Activated CD4-positive, alpha-beta T cell treated with anti-CD3 and anti-CD28 coated beads, Interleukin-2, amount 10 ng/mL, durations not matched to agents 24 days and 14 days (primary cell): ENCODE measurements around the gene TRAP1. TPM values are rescaled to one million over a fixed set of nuclear protein-coding genes. Genes with fewer than 3 reads are reported as not detected.
A peak's percentile ranks its signal among the peaks of the same experiment; 100 is the strongest.
"Not testable (repeated sequence)": the region's sequence is repeated elsewhere in the genome, so short reads cannot be mapped to it uniquely, and the experiment has no call there.

Source experiments
- DNase-seq: peaks from one replicate; pipeline ENCODE4 v3.0.0; 2022
- H3K27ac Mint-ChIP-seq: one replicate; pipeline ENCODE4 v1.8.0; 2022; ENCODE audit warnings: mild to moderate bottlenecking, mixed read lengths
- H3K27me3 Mint-ChIP-seq: one replicate; pipeline ENCODE4 v1.8.0; 2022; ENCODE audit warnings: mixed read lengths
- H3K36me3 Mint-ChIP-seq: one replicate; pipeline ENCODE4 v1.8.0; 2022; ENCODE audit warnings: low read depth, mild to moderate bottlenecking, mixed read lengths
- H3K4me1 Mint-ChIP-seq: one replicate; pipeline ENCODE4 v1.8.0; 2021; ENCODE audit warnings: mixed read lengths
- H3K4me3 Mint-ChIP-seq: one replicate; pipeline ENCODE4 v1.8.0; 2022; ENCODE audit warnings: mild to moderate bottlenecking, moderate library complexity, mixed read lengths
- H3K9me3 Mint-ChIP-seq: one replicate; pipeline ENCODE4 v1.8.0; 2021; ENCODE audit warnings: mixed read lengths
- intact Hi-C: fragments of 100-400 bp; cut with micrococcal nuclease; formaldehyde crosslinking; loops from one replicate; pipeline ENCODE4 v1.15.1; 2023
- total RNA-seq: library from RNA; stranded (reverse); gene quantifications from 2 replicates; pipeline ENCODE4 v1.2.3, GENCODE V29; 2022

TRAP1 gene
- total RNA-seq, 1 donor from 2014 or later, result 421 TPM

DNA sequence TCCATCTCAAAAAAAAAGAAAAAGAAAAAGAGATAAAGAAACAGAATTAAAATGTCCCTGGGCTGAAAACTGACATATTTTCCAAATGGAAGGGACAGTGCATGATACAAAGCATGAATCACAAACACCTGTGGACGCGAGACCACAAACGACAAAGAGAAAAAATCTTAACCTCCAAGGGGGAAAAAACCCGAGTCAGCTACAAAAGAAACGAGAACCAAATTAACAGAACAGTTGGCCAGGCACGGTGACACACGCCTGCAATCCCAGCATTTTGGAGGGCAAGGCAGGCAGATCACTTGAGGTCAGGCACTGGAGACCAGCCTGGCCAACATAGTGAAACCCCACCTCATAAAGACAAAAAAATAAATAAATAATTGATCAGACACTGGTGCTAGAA is 1.9 kb downstream of the TRAP1 start:
- H3K27ac Mint-ChIP-seq, result no peak overlapping the region
- intact Hi-C loops, result no loop called here
- H3K9me3 Mint-ChIP-seq, result no peaks in the 10 kb centered on the region
- peaks cover 37% of the 10 kb centered on the region for H3K36me3 Mint-ChIP-seq
- peaks cover 37% of the 10 kb centered on the region for H3K4me1 Mint-ChIP-seq
- DNase-seq, result no peak
- H3K4me3 Mint-ChIP-seq, result peak overlapping the region; percentile 65
- H3K27me3 Mint-ChIP-seq, result no peaks in the 10 kb centered on the region

DNA sequence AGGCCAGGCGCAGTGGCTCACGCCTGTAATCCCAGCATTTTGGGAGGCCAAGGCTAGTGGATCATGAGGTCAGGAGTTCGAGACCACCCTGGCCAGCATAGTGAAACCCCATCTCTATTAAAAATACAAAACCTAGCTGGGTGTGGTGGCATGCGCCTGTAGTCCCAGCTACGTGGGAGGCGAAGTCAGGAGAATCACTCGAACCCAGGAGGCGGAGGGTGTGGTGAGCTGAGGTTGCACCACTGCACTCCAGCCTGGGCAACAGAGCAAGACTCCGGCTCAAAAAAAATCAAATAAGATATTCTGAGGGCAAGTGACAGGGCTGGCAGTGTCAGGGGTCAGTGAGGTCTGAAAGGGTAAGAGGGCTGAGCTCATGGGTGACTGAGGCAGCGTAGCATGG is 2.9 kb downstream of the TRAP1 start:
- DNase-seq, intact Hi-C loops, H3K27ac Mint-ChIP-seq, H3K27me3 Mint-ChIP-seq, H3K9me3 Mint-ChIP-seq, H3K4me3 Mint-ChIP-seq: not testable (repeated sequence)
- Mint-ChIP-seq H3K36me3 (peaks cover 44% of the 10 kb centered on the region), H3K4me1 (peaks cover 37% of the 10 kb centered on the region)

DNA sequence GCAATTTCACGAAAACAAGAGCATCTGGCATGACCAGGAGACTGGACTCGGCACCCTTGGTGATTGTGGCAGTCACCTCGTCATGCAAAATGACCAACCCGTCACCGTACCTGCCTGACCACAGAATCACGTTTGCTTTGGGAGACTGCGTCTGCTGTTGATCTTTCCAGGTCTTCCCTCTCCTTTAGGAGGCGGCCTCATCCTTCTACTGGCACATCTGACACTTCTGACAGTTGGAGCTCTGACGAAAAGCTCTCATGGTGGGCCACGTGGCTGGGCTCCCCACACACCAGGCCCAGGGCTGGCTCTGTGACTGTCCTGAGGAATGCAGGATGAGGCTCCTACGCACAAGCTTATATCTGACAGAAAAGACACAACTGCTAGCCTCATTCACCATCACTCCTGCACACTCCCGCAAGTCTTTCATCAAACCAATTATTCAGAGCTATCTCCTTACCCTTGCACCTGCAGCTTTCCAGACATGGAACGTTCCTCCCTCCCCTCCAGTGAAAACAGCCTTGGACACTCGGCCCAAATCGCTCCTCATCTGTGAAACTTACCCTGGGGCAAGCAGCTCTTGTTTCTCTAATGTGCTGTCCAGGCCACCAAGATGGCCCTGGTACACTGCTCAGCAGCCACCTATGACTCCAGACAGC is 3.6 kb downstream of the TRAP1 start:
- no peaks in the 10 kb centered on the region for H3K9me3 Mint-ChIP-seq
- no peak for DNase-seq
- H3K4me3 Mint-ChIP-seq, result no peak overlapping the region
- no peaks in the 10 kb centered on the region for H3K27me3 Mint-ChIP-seq
- intact Hi-C loops, result no loop called here
- H3K4me1 Mint-ChIP-seq, result peaks cover 37% of the 10 kb centered on the region
- peaks cover 44% of the 10 kb centered on the region for H3K36me3 Mint-ChIP-seq
- peak overlapping the region; percentile 36 for H3K27ac Mint-ChIP-seq

- H3K9me3 Mint-ChIP-seq, result no peaks in the 10 kb centered on the region
- no peak overlapping the region for H3K4me3 Mint-ChIP-seq
- H3K36me3 Mint-ChIP-seq, result peaks cover 44% of the 10 kb centered on the region
- peaks cover 31% of the 10 kb centered on the region for H3K4me1 Mint-ChIP-seq
- H3K27me3 Mint-ChIP-seq, result no peaks in the 10 kb centered on the region
- intact Hi-C loops, result no loop called here
- no peak for DNase-seq
- H3K27ac Mint-ChIP-seq, result no peak overlapping the region
These were observed 4.4 kb downstream of the TRAP1 start for GRCh38 chr16:3712861-3713372.

DNA sequence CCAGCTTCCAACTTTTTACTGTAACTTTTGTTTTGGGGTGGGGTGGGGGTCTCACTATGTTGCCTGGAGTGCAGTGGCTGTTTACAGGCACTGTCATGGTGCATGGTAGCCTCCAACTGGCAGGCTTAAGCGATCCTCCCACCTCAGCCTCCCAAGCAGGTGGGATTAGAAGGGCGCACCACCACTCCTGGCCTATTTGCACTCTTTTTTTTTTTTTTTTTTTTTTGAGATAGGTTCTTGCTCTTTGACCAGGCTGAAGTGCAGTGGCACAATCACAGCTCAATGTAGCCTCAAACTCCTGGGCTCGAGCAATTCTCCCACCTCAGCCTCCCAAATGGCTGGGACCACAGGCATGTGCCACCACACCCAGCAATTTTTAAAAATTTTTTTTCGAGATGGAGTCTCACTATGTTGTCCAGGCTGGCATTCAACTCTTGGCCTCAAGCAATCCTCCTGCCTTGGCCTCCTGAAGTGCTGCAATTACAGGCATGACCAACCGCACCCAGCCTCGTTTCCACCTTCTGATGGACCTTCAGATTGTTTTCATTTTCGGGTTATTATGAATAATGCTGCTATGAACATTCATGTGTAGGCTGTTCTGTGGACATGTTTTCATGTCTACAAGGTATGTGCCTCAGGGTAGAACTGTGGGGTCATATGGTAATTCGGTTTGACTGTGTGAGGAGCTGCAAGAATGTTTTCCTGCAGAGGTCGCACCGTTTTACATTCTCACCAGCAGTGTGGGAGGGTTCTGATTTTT is 10.9 kb downstream of the TRAP1 start:
- H3K4me3 Mint-ChIP-seq, result no peak overlapping the region
- no peak overlapping the region for H3K27ac Mint-ChIP-seq
- DNase-seq, result no peak
- intact Hi-C loops, result no loop called here
- H3K36me3 Mint-ChIP-seq, result peaks cover 25% of the 10 kb centered on the region
- peaks cover 3% of the 10 kb centered on the region for H3K4me1 Mint-ChIP-seq
- no peaks in the 10 kb centered on the region for H3K9me3 Mint-ChIP-seq
- H3K27me3 Mint-ChIP-seq, result no peaks in the 10 kb centered on the region

- DNase-seq, result no peak
- H3K9me3 Mint-ChIP-seq, result no peaks in the 10 kb centered on the region
- peaks cover 23% of the 10 kb centered on the region for H3K36me3 Mint-ChIP-seq
- H3K27ac Mint-ChIP-seq, result no peak overlapping the region
- no peak overlapping the region for H3K4me3 Mint-ChIP-seq
- no peaks in the 10 kb centered on the region for H3K27me3 Mint-ChIP-seq
- intact Hi-C loops, result no loop called here
- H3K4me1 Mint-ChIP-seq, result peaks cover 7% of the 10 kb centered on the region
These were observed 15.2 kb downstream of the TRAP1 start for GRCh38 chr16:3702082-3702481.

GRCh38 chr16:3701531-3701930 is 15.8 kb downstream of the TRAP1 start:
- Mint-ChIP-seq H3K9me3 (no peaks in the 10 kb centered on the region), H3K27ac (no peak overlapping the region), H3K4me1 (peaks cover 10% of the 10 kb centered on the region), H3K27me3 (no peaks in the 10 kb centered on the region), H3K4me3 (no peak overlapping the region), H3K36me3 (peaks cover 21% of the 10 kb centered on the region)
- DNase-seq, result no peak
- intact Hi-C loops, result no loop called here

DNA sequence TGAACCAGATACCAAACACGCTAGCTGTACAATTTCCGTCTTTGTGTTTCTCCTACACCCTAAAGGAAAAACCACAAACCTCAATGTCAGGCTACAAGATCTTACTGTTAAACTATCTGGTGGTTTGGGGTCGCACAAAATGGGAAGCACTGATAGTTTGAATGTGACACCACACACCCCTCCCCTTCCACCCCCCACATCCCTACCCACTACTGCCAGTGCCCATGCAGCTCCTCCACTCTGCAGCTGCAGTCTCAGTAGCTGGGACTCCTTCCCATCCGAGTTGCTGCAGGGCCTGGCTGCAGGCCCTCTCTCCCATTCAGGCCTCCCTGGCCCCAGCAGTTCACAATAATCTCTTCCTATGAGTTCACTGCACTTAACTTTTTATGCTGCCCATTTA is 18.4 kb downstream of the TRAP1 start:
- intact Hi-C loops, result no loop called here
- peaks cover 30% of the 10 kb centered on the region for H3K36me3 Mint-ChIP-seq
- no peaks in the 10 kb centered on the region for H3K9me3 Mint-ChIP-seq
- H3K27me3 Mint-ChIP-seq, result no peaks in the 10 kb centered on the region
- peaks cover 11% of the 10 kb centered on the region for H3K4me1 Mint-ChIP-seq
- no peak for DNase-seq
- no peak overlapping the region for H3K27ac Mint-ChIP-seq
- H3K4me3 Mint-ChIP-seq, result no peak overlapping the region

- no peak for DNase-seq
- H3K36me3 Mint-ChIP-seq, result peaks cover 22% of the 10 kb centered on the region
- intact Hi-C loops, result no loop called here
These were observed 20.7 kb downstream of the TRAP1 start for GRCh38 chr16:3696425-3697218.

DNA sequence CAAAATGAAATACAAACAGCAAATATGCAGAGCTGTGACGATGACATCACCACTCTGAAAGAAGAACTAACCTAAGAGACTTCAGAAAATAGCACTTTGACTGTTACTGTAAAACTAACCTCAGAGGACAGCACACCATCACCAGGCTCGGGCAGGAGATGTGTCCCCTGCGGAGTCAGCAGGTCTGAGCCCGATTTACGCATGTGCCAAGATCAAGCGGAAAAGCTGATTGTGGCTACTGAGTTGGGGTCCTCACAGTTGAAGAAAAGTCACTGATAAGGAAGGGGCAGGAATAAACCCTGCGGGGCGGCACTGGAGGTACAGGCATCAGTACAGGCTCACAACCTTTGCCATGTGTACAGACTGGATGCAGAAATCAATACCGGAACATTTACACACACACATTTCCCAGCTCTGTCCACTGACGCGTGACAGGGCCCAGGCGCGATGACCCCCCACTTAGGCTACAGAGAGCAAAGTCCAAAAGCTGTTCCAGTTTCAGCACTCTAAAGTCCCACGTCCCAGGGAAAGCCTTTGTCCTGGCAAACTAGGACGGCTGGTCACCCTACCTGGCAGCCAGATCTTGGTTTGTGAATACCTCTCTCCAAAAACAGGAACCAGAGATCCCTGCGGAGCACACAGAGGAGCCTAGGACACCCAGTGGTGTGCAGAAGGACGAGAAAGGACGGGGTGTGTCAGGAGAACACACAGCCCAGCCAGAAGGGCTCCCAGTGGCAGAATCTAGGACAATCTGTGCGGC is 21.5 kb downstream of the TRAP1 start:
- Mint-ChIP-seq H3K36me3 (peaks cover 20% of the 10 kb centered on the region), H3K27ac (no peak overlapping the region)

More at GRCh38 chr16:3696425-3697218, 20.7 kb downstream of the TRAP1 start:
- Mint-ChIP-seq H3K9me3 (no peaks in the 10 kb centered on the region), H3K27me3 (no peaks in the 10 kb centered on the region), H3K27ac (no peak overlapping the region), H3K4me3 (no peak overlapping the region), H3K4me1 (peaks cover 11% of the 10 kb centered on the region)

GRCh38 chr16:3694051-3694450 is 23.3 kb downstream of the TRAP1 start:
- H3K4me3 Mint-ChIP-seq, result no peak overlapping the region
- intact Hi-C loops, result no loop called here
- no peaks in the 10 kb centered on the region for H3K9me3 Mint-ChIP-seq
- DNase-seq, result no peak
- no peaks in the 10 kb centered on the region for H3K27me3 Mint-ChIP-seq
- no peak overlapping the region for H3K27ac Mint-ChIP-seq
- H3K4me1 Mint-ChIP-seq, result peaks cover 14% of the 10 kb centered on the region
- H3K36me3 Mint-ChIP-seq, result peaks cover 27% of the 10 kb centered on the region

More for the DNA sequence above, 21.5 kb downstream of the TRAP1 start:
- H3K4me3 Mint-ChIP-seq, result no peak overlapping the region
- intact Hi-C loops, result no loop called here
- H3K27me3 Mint-ChIP-seq, result no peaks in the 10 kb centered on the region
- DNase-seq, result no peak
- H3K9me3 Mint-ChIP-seq, result no peaks in the 10 kb centered on the region
- H3K4me1 Mint-ChIP-seq, result peaks cover 11% of the 10 kb centered on the region

DNA sequence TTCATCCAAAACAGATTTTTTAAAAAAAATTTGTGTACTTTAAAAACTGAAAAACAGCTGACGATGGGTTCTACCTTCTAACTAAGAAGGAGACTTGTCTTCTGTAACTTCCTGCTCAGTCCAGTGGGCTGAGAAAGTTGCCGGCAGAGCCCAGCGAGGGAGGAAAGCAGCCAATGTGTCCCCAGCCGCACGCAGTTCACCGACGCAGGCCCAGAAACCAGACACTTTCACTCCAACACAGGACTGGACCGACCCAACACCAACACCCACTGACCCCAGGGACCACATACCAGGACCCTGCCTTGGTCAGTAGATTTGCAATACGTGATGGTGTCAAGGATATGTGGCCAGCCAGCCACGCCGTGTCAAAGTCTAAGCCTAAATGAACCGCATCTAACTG is 25.6 kb downstream of the TRAP1 start:
- intact Hi-C loops, result loop anchor here (2.0 kb wide), 1 partner anchor 25 kb away; the partner anchor contains the start of gene TRAP1
- Mint-ChIP-seq H3K27me3 (no peaks in the 10 kb centered on the region), H3K27ac (no peak overlapping the region), H3K4me3 (no peak overlapping the region), H3K9me3 (no peaks in the 10 kb centered on the region), H3K4me1 (peaks cover 11% of the 10 kb centered on the region), H3K36me3 (peaks cover 37% of the 10 kb centered on the region)
- DNase-seq, result no peak

GRCh38 chr16:3690980-3691720 is 26.2 kb downstream of the TRAP1 start:
- DNase-seq, result no peak
- H3K36me3 Mint-ChIP-seq, result peaks cover 39% of the 10 kb centered on the region
- intact Hi-C loops, result loop anchor here (1.0 to 2.0 kb wide), 2 partner anchors 26 to 189 kb away; partner anchors contain the start of genes CREBBP and TRAP1
- H3K4me3 Mint-ChIP-seq, result peak overlapping the region; percentile 25
- peak overlapping the region; percentile 45 for H3K27ac Mint-ChIP-seq
- peaks cover 8% of the 10 kb centered on the region for H3K4me1 Mint-ChIP-seq
- H3K9me3 Mint-ChIP-seq, result no peaks in the 10 kb centered on the region
- H3K27me3 Mint-ChIP-seq, result no peaks in the 10 kb centered on the region
